GM03348 (cell line): ENCODE measurements around the gene MAGOHB.
"Not testable (repeated sequence)": the region's sequence is repeated elsewhere in the genome, so short reads cannot be mapped to it uniquely, and the experiment has no call there.

ENCODE experiments used
- DNase-seq: peaks from one replicate; pipeline ENCODE4 v3.0.0; 2012; ENCODE audit warnings: low spot score

Gene MAGOHB

GRCh38 chr12:10613349-10614055 is at the start of gene MAGOHB:
Gene MAGOHB, minus strand, starts transcription at chr12:10613609. Its CDS starts 77 bp downstream, at chr12:10613532.
- DNase-seq, result peak; percentile 94

DNA sequence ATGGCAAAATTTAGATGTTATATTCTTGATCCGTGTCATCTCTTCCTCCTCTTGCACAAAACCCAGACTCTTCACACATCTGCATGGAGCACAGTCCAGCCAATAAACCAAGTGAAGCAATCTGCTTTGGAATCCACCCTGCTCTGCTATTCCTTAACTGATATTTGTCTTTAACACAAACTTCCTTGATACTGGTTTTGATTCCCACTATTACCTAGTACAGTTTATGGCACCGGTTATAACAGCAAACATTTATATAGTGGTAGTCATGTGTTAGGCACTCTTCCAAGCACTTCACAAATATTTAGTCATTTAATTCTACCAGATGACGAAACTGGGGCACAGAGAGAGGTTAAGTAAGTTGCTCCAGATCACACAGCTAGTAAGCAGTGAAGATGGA is 47.9 kb upstream of the MAGOHB start:
- peak; percentile 24 for DNase-seq

- DNase-seq, result no peak
Measured at GRCh38 chr12:10654003-10654402, 40.6 kb upstream of the MAGOHB start.

DNA sequence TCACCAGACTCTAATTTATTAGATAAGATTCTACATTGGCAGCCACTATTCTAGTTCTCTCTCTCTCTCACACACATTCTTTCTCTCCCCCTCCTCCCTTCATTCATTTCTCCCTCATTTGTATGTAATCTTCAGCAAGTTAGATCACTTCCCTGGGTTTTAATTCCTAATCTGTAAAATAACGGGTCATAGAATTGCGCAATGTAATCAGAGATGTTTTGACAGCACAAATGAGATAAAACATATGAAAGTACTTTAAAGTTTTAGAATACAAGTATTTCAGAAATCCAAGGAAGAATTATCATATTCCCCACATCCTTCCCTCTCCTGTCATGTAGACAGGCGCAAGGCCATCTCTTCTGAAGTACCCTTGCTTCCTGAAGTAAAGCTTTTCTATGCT is 38.8 kb upstream of the MAGOHB start:
- DNase-seq, result no peak

GRCh38 chr12:10646576-10646975 is 33.2 kb upstream of the MAGOHB start:
- DNase-seq, result not testable (repeated sequence)

DNA sequence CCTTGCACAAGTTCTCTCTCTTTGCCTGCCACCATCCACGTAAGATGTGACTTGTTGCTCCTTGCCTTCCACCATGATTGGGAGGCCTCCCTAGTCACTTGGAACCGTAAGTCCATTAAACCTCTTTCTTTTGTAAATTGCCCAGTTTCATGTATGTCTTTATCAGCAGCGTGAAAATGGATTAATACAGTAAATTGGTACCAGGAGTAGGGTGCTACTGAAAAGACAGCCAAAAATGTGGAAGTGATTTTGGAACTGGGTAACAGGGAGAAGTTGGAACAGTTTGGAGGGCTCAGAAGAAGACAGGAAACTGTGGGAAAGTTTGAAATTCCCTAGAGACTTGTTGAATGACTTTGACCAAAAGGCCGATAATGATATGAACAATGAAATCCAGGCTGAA is 32.5 kb upstream of the MAGOHB start:
- no peak for DNase-seq

- peak; percentile 40 for DNase-seq
Measured at GRCh38 chr12:10641735-10642500, 28.5 kb upstream of the MAGOHB start.

DNA sequence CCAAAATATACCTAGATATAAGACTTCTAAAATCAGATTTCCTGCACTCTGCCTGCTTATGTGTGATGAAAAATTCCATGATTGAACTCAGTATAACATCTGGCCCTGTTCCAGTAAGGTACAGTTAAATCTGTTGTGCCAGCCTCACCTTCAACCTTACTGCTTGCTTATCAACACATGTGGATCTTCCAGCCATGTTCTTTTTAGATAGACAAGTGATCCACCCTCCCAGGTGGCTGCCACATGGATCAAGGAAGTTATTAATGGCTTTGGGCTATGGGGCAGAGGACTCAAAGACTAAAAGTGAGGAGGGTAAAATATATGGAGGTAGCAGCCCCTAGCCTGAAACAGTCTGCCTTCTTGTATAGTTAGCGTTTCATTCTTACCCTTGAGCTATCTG is 25.3 kb upstream of the MAGOHB start:
- DNase-seq, result no peak

DNA sequence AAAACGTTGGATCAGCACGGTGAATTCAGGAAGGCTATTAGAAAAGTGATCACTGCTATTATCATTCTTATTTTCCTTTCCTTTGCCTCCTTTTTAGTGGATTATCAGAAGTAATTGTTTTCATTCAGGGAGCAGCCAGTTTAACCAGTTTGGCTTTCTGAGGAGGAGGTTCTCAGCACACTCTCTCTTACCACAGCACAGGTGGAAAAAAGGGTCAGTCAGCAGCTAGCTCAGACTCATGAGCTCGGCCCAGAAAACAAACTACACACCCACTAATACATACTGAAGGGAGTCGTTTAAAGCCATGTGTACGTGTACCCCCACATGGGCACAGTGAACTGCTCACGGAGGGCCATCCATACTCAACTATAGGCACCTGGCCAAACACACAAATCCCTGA is 23.2 kb upstream of the MAGOHB start:
- no peak for DNase-seq

DNA sequence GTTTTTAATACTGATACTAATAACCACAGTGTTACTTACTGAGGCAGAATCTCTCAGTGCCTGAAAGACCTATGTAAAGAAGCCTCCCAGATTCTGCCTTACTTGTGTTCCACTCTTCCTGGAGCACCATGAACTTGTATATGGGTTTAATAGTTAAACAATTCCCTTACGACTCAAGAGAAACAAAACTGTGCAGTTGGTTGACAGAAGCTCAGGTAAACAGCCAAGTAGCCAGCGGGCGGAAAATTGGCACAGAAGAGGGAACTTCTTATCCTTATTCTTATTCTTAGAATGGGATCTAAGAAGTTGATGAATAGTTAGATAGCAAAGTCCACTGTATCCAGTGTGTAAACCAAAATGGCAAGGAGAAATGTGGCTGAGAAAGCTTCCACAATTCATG is 22.7 kb upstream of the MAGOHB start:
- no peak for DNase-seq

- no peak for DNase-seq
Measured at GRCh38 chr12:10635306-10635705, 21.9 kb upstream of the MAGOHB start.

DNA sequence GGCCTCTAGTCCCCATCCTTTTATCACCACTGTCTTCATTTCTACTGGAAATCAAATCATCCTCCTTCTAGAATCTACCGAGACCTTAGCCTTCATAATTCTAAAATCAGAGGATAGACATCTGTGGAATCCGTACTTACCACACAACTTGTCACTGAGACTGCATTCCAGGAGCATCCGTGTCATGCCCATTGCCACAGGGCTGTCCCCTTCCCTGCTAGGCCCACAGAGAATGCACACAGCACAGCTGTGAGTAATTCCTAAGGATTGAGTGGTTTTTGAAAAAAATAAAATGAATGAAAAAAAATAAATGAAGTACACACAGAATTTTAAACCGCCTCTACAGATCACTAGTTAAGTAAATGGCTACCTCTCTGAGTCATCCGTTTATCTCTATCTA is 21.0 kb upstream of the MAGOHB start:
- DNase-seq, result peak; percentile 73

DNA sequence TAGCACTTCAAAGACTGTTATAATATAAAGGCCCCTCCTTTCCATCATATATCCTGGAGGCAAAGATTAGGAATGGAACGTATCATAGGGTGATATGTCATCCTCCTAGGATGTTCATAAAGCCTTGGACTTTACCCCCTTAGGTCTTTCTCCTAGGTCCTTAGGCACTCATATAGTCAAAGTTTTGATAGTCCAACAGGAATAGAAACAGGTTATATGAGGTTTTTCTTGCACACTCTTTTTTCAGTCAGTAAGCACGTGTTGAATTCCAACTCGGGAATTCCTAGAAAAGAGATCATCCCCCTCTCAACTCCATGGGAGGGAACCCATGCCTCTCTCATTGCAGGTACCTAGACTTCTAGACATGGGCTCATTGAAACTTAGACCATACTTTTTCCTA is 20.1 kb upstream of the MAGOHB start:
- DNase-seq, result no peak

DNA sequence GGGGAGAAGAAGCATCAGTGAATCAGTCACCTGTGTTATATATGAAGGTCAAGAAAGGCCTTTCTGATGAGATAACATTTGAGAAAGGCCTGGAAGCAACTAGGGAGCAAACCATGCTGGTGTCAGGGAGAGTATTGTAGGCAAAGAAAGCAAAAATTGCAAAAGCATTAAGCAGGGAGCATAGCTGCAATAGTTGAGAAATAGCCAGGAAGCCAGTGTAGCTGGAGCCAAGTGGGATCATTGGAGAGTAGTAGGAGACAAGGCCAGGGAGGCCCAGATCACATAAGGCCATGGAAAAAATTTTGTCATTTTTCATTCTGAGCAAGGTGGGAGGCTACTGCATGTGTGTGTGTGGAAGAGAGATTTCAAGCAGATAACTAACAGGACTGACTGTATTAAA is 18.8 kb upstream of the MAGOHB start:
- peak; percentile 75 for DNase-seq

GRCh38 chr12:10624605-10625004 is 11.2 kb upstream of the MAGOHB start:
- DNase-seq, result no peak

DNA sequence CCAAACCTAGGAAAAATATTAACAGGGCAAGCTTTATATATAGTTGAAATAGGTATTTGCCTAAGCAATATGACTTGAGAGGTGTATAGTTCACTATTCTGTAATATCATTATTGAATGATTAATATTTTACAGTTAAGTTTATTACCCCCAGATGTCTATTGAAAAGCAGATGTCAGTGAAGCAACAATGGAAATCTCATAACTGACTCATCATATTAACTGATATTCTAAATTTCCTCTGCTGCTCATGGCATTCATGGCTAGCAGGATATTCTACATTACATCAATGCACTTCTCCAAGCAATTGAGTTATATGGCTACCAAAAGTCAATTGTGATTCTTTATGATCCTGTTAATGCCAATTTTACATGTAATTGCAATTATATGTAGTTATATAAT is 9.7 kb upstream of the MAGOHB start:
- DNase-seq, result peak; percentile 32

- DNase-seq, result no peak
Measured at GRCh38 chr12:10621278-10621677, 7.9 kb upstream of the MAGOHB start.

DNA sequence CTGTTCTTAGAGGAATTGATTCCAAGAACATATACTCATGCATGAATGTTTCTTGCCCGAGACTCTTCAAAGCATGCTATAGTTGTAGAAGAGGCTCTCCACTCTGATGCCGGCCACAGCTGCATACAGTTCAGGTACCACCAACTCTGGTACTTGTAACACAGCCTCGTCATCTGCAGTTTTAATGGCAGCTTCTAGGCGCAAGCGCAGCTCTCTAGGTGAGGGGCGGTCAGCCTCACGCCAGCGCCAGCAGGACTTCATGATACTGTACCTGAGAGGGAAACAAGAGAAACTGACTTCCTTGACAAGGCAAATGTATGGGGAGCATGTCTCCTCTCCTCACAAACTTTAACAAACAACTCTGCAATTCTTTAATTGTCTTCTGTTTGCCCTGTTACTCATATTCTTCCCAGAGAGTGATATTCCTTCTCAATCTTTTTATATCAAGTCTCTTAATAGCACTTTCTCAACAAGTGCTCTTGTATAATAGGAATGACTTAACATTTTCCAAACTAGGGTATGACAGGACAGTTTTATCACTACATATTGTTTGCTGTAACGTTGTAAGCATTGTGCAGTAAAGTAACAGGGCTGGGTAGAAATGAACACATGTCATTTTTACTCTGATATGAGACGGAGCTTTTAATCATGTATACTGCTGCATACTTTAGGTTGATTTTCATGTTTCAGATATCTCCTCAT is 6.8 kb upstream of the MAGOHB start:
- DNase-seq, result no peak

DNA sequence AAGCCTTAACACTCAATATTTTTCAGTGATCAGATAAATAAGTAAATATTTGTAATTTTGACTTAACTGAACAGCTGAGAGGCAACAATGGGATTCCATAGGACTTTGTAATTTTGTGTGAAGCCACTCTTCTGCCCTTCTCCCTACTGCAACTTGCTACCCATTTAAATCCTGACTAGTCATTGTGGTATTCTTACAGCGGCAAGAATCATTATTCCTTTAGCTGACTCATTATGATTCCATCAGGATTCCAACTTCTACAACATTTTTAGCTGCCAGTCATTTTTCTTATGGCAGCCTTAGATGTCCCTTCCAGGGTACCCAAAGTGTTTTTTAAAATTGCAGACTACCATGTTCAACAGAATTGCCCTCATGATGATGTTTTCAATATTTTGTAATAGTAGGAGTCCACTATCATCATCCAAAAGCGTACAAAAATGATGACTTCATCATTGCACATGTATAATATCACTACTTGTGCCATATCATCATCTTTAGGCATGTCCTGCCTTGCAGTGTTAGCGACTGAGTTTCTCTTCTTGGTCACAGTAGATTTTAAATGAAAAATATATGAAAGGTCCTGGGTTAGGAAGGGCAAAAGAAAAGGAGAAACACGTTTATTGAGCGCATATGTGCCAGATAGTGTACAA is 5.1 kb upstream of the MAGOHB start:
- peak; percentile 73 for DNase-seq

GRCh38 chr12:10617863-10618262 is 4.5 kb upstream of the MAGOHB start:
- DNase-seq, result no peak

DNA sequence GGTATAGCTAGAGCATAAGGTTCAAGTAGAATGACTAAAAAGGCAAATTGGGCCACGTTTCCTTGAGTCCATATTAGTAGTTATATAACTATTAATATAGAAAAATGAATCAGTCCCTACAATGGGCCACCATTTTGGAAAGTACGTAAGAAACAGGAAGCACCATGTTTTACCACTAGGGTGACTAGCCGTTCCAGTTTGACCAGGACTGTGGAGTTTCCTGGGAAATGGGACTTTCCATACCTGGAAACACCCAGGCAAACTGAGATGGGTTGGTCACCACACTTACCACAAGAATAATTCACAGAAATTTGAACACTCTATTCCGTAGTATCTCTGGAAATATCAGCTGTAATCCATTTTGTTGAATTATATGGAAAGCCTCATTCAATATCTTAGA is 2.1 kb upstream of the MAGOHB start:
- DNase-seq, result no peak

- DNase-seq, result no peak
Measured at GRCh38 chr12:10614056-10614370, 604 bp upstream of the MAGOHB start.

DNA sequence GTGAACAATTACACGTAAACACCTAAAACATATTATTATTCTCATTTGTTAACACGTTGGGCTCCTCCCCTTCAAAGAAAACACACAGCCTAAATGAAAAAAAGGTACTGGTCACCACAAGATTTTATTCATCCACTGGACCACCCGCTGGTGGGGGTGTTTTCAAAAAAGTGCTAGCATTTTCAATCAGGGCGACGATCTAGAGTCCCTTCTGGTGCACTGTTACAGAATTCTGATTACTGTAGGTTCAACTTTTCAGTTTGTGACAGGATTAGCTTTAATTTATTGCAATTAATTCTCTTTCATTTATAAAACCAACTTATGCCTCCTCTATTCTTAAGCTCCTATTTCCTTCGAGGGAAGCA is 443 bp downstream of the MAGOHB start:
- DNase-seq, result no peak
